Skeletal muscle satellite cell (primary cell): ENCODE results near the gene SUN3.

Source experiments
- H3K27me3 ChIP-seq: 2 replicates; pipeline ENCODE4 v1.7.0; 2013; ENCODE audit warnings: low read length; ENCODE audit not compliant: control insufficient read depth, insufficient read depth
- H3K36me3 ChIP-seq: 2 replicates; pipeline ENCODE4 v1.7.0; 2013; ENCODE audit warnings: mild to moderate bottlenecking, control low read depth, low read length; ENCODE audit not compliant: insufficient read depth
- H3K4me1 ChIP-seq: 2 replicates; pipeline ENCODE4 v1.7.0; 2013; ENCODE audit warnings: low read length; ENCODE audit not compliant: control insufficient read depth, insufficient read depth
- H3K4me2 ChIP-seq: 2 replicates; pipeline ENCODE4 v1.7.0; 2013; ENCODE audit warnings: mild to moderate bottlenecking, low read length
- H3K4me3 ChIP-seq: 2 replicates; pipeline ENCODE4 v1.7.0; 2013; ENCODE audit warnings: low read length
- H3K9ac ChIP-seq: 2 replicates; pipeline ENCODE4 v1.7.0; 2013; ENCODE audit warnings: mild to moderate bottlenecking, low read depth, low read length, moderate library complexity
- H3K9me3 ChIP-seq: replicated peaks from 2 replicates; pipeline ENCODE4 v1.7.0; 2013; ENCODE audit warnings: mild to moderate bottlenecking, control low read depth, low read length

Gene SUN3

DNA sequence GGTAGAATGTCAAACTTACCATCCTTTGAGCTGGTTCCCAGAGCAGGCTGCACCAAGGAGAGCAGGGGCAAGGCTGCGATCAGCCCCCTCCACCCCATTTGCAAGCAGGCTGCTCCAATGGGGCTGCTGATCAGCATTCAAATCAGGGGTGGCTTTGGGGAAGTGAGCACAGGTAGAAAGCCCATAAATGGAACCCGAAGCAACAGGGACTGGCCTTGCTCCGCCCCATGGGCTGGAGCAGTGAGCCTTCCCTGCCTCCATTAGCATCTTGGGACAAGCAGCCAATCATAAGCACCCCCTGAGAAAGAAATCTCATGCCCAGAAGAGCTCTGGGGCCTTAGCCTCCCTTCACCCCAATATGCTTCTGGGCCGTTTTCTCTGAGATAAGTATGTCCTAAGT, 76.7 kb downstream of the SUN3 start:
- Histone ChIP-seq H3K9me3 (no peaks in the 10 kb centered on the region), H3K36me3 (peaks cover 13% of the 10 kb centered on the region), H3K27me3 (no peaks in the 10 kb centered on the region), H3K9ac (no peak overlapping the region), H3K4me1 (peaks cover 4% of the 10 kb centered on the region), H3K4me3 (no peak overlapping the region), H3K4me2 (no peak overlapping the region)

DNA sequence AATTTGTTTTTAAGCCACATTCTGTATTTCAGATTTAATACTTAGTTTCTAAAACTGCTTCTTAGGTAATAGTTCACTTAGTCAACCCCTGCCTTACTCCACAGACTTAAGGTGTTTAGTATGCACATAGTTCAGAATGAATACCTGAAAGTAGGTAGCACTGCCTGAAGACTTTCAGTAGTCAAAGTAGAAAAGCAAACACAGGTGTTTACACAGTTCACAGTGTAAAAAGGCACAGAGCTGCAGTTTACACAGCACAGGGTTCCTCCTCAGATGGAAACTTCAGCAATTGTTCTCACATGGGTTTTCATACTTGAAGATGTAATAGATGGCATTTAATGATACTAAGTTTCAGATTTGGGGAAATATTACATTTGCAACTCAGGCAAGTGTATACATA, 77.5 kb downstream of the SUN3 start:
- Histone ChIP-seq H3K4me3 (no peak overlapping the region), H3K27me3 (no peaks in the 10 kb centered on the region), H3K9me3 (no peaks in the 10 kb centered on the region), H3K4me2 (no peak overlapping the region), H3K4me1 (peaks cover 4% of the 10 kb centered on the region), H3K36me3 (peaks cover 6% of the 10 kb centered on the region), H3K9ac (no peak overlapping the region)

DNA sequence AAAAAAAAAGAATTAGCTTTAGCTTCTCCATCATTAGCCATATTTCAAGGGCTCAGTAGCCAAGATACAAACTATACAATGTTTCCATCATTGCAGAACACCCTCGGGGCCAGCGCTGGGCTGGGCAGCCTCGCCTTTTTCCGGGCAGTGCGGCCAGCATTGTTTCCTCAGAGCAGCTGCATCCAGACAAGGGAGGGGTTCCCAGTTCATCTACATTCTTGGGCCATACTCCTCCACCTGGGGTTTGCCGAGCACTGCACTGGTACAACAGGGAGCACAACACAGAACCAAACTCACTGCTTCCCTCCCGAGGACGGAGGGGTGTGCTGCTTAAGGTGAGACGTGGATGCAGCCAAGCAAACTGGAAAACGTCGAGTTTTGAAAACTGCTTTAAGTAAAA, 78.2 kb downstream of the SUN3 start:
- H3K9me3 ChIP-seq: no peaks in the 10 kb centered on the region
- H3K4me1 ChIP-seq: peaks cover 4% of the 10 kb centered on the region
- no peaks in the 10 kb centered on the region for H3K27me3 ChIP-seq
- H3K9ac ChIP-seq: no peak overlapping the region
- peaks cover 6% of the 10 kb centered on the region for H3K36me3 ChIP-seq
- H3K4me3 ChIP-seq: no peak overlapping the region
- H3K4me2 ChIP-seq: no peak overlapping the region

DNA sequence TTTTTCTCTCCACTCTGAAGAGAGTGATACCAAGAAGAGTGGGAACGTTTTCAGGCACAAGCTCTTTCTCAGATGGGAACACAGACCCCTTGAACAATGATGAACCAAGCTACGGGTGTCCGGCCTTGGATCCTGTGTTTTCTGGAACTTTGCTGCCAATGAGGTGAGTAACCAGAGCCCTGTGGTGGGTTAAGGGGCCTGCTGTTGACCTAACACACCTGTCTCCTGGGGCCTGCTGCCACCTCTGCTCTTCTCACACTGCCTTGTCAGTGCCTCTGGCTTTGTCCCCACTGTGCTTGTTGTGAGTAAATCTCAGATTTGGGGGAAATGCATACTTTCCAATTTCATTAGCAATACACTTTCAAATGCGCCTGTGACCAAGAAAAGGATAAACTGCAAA, 79.2 kb downstream of the SUN3 start:
- Histone ChIP-seq H3K27me3 (no peaks in the 10 kb centered on the region), H3K36me3 (peaks cover 2% of the 10 kb centered on the region), H3K9ac (no peak overlapping the region), H3K4me2 (no peak overlapping the region), H3K9me3 (no peaks in the 10 kb centered on the region), H3K4me1 (peaks cover 1% of the 10 kb centered on the region), H3K4me3 (no peak overlapping the region)

DNA sequence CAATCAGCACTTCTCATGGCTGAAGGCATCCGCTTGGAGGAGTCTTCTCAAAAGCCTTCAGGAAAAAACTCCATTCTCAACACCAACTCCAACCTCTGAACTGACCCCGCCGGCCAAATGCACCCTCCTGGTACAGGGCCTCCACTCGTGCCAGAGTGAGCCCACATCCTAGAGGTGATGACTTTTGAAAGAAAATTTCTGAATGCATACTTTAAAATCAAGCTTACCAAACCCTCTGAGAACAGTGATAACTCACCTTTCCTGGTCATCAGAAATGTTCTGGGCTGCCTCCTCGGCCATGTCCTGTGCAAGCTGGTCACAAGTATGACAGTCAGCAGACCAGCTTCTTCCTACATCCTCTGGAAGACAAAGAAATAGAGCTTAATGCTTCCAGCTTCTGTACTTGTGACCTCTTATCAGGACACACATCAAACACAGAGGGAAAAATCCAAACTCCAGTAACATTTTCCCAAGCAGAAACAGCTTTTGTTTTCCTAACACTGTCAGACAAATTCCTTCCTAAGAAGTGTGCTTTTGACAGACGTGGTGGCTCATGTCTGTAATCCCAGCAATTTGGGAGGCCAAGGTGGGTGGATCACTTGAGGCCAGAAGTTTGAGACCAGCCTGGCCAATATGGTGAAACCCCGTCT, 80.6 kb downstream of the SUN3 start, which contains the start of gene PKD1L1:
TSS of gene PKD1L1 (minus strand) at position 326 of the 650 bp plus-strand sequence. CDS start at position 300, 26 bp downstream.
- Histone ChIP-seq H3K36me3 (no peaks in the 10 kb centered on the region), H3K4me3 (no peak within 1 kb of the TSS), H3K27me3 (no peaks in the 10 kb centered on the region), H3K9ac (no peak within 1 kb of the TSS), H3K9me3 (no peaks in the 10 kb centered on the region), H3K4me1 (peaks cover 6% of the 10 kb centered on the region), H3K4me2 (no peak within 1 kb of the TSS)

DNA sequence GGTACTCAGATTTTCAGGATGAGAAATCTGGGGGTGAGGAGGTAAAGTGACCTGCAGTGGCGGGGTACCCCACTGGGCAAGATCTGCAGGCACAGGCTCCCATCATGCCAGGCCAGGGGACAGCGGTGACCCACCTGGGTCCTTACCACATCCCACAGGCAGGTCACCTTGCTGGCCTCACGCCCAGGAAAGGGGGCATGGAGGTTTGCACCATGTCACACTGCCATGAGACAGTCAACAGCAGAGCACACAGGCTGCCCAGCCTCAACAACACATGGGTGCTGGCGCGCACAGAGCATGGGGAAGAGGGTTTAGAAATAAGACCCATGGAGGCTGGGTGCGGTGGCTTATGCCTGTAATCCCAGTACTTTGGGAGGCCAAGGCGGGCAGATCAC, 81.6 kb downstream of the SUN3 start:
- Histone ChIP-seq H3K9me3 (no peaks in the 10 kb centered on the region), H3K9ac (no peak overlapping the region), H3K36me3 (no peaks in the 10 kb centered on the region), H3K4me3 (no peak overlapping the region), H3K4me1 (peaks cover 6% of the 10 kb centered on the region), H3K27me3 (no peaks in the 10 kb centered on the region), H3K4me2 (no peak overlapping the region)

DNA sequence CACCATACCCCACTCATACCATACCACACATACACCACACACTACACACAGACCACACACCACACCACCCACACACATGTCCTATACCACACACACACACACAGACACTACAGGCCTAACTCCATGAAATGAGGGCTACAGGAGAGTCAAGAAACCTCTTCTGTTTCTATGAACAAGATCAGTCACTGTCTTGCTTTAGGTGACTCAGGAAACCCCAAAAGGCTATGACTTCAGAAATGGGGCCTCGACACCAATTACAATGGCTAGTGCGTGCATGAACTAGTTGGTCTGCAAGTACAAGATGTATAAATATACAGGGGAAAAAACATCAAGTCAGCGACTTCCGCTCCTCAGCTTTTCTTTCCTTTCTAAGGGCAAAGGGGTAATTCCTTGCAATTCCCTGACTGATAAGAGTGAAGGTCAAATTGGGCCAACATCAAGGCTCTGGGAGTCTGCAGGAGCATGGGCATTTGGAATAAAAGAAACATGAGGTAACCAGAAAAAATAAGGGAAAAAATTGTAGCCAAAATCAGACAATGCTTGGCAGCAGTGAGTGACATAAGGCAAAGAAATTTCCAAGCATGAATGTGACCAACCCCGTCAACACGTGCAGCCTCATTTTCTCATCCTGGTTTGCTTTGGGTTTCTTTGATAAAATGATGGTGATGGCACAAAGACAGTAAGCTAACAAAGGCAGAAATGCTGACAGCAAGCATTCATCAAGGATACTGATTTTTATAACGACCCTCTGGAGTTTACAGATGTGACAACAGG, 82.1 kb downstream of the SUN3 start:
- no peak overlapping the region for H3K9ac ChIP-seq
- no peaks in the 10 kb centered on the region for H3K27me3 ChIP-seq
- no peaks in the 10 kb centered on the region for H3K36me3 ChIP-seq
- H3K4me2 ChIP-seq: no peak overlapping the region
- H3K4me3 ChIP-seq: no peak overlapping the region
- H3K4me1 ChIP-seq: peaks cover 11% of the 10 kb centered on the region
- H3K9me3 ChIP-seq: no peaks in the 10 kb centered on the region

DNA sequence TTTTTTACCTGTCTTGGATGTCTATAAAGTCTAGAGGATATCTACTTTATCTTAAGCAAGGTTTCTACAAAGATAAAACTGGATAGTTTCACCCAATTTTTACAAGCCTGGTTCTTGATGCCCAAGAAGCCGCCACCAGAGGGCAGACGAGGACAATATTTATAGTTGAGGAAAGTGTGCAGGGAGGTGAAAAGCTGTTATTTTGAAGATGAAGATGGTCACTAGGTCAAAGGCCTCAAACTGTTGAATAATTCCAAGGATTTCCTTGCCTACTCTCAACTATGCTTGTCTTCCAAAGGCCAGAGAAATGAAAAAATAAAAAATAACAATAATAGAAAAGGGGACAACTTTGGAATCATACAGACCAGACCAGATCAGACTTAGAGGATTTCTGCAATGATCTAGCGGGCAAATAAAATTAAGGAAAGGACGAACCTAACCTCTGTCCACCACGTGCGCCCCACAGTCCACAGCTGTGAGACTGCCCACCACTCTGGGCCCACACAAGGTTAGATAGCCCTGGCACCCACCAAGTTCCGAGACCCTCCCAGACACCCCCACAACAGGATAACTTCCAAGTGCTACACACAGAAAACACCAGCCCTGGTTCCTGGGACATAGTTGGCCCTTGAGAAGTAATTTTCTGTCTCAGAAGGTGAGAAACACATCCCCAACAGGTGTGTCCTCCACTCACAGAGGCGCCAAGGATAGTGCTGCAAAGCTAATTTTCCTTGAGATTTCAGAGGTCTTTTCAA, 83.5 kb downstream of the SUN3 start:
- no peaks in the 10 kb centered on the region for H3K9me3 ChIP-seq
- H3K4me2 ChIP-seq: no peak overlapping the region
- no peaks in the 10 kb centered on the region for H3K36me3 ChIP-seq
- no peak overlapping the region for H3K9ac ChIP-seq
- no peak overlapping the region for H3K4me3 ChIP-seq
- H3K4me1 ChIP-seq: peaks cover 23% of the 10 kb centered on the region
- no peaks in the 10 kb centered on the region for H3K27me3 ChIP-seq

DNA sequence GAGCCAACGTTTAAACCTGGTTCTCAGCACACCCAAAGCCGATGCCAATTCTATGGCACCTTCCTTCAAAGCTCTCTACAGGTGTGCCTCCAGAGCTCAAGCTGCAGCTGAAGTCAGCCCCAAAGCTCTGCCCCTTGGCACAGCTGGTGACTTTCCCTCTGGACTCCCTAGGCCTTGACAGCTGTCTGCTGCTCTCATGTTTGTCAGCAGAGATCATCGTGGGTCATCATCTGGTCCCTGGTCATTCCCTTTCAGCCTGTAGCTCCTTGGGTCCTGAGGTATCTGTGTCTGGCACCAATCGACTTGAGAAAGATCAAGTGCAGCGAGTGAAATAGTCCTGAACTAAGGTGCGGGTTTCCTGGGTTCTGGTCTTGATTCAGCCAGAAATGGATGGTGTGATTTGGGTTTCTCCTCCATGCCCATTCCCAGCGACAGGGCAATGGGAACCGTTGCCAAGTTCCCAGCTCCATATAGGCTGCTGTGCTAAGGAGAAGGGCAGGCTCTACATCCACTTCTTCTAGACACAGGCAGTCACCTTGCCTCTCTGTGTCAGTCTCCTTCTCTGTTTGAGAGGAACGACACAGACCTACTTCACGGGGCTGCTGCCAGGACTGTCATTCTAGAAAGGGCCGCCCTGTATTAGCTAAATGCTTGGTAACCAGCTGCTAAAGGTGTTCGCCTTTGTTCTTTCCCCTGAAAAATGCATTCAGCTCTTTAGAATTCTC, 84.2 kb downstream of the SUN3 start:
- Histone ChIP-seq H3K4me1 (peaks cover 30% of the 10 kb centered on the region), H3K4me3 (no peak overlapping the region), H3K9me3 (no peaks in the 10 kb centered on the region), H3K4me2 (no peak overlapping the region), H3K36me3 (no peaks in the 10 kb centered on the region), H3K27me3 (no peaks in the 10 kb centered on the region), H3K9ac (no peak overlapping the region)

DNA sequence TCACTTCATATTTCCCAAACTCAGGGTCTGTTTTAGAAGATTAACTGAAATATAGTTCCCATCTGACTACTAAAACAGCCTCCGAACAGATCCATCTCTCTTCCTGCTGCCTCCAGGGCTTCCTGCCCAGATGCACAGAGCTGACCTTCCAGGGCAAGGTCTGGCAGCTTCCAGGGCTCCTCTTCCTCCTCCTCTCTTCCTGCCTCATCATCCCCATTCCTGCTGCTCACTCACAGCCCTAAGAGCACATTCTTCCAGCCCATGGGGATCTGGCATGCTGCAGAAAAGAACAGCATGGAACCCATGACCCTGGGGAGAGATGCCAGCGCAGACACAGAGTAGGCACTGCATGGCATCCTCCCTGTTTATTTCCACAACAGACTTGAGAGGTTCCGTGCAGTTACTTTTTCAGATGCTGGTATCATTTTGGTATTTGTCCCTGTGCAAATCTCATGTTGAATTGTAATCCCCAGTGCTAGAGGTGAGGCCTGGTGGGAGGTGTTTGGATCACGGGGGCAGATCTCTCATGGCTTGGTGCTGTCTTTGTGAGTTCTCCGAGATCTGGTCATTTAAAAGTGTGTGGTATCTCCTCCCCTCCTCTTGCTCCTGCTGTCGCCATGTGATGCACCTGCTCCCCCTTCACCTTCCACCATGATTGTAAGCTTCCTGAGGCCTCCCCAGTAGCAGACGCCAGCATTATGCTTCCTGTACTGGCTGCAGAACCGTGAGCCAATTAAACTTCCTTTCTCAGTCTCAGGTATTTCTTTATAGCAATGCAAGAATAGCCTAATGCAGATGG, 85.0 kb downstream of the SUN3 start:
- Histone ChIP-seq H3K4me3 (no peak overlapping the region), H3K4me2 (no peak overlapping the region), H3K4me1 (peaks cover 30% of the 10 kb centered on the region), H3K9ac (no peak overlapping the region), H3K36me3 (no peaks in the 10 kb centered on the region), H3K27me3 (no peaks in the 10 kb centered on the region), H3K9me3 (no peaks in the 10 kb centered on the region)
